Measurements from ENCODE around the gene LCE3C. TPM values are rescaled to one million over a fixed set of nuclear protein-coding genes. Genes with fewer than 3 reads are reported as not detected.
A peak's percentile ranks its signal among the peaks of the same experiment; 100 is the strongest.

The LCE3C gene
- total RNA-seq, 1 donor from 2014 or later: not detected

DNA sequence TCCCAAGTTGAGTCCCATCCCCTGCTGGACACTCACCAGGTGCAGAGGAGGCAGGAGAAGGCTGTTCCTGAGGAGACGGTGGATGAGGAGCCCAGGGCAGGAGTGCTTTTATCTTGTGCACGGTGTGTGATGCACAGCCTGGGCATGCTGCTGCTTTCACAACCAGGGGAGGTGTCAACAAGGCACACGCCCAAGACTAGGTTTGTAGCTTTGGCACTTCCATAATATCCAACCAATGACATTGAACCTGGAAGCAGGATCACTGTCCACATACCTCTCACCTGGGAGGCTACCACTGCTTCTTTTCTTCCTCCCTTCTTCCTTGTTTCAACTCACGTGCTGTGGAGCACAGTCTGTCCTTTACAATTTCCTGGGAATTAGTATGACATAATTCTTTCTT is 19.6 kb upstream of the LCE3C start, which contains the start of gene LCE3D:
TSS of gene LCE3D (minus strand) at position 84 of the 400 bp plus-strand sequence. CDS start 580 bp downstream, outside the sequence.
- no peaks in the 10 kb centered on the region for H3K4me1 ChIP-seq
- H3K27ac ChIP-seq: no peak within 1 kb of the TSS
- DNase-seq: no peak
- intact Hi-C loops (cut with DNase I): no loop called here
- H3K9me3 ChIP-seq: no peaks in the 10 kb centered on the region
- TF ChIP-seq, protein P1, sequence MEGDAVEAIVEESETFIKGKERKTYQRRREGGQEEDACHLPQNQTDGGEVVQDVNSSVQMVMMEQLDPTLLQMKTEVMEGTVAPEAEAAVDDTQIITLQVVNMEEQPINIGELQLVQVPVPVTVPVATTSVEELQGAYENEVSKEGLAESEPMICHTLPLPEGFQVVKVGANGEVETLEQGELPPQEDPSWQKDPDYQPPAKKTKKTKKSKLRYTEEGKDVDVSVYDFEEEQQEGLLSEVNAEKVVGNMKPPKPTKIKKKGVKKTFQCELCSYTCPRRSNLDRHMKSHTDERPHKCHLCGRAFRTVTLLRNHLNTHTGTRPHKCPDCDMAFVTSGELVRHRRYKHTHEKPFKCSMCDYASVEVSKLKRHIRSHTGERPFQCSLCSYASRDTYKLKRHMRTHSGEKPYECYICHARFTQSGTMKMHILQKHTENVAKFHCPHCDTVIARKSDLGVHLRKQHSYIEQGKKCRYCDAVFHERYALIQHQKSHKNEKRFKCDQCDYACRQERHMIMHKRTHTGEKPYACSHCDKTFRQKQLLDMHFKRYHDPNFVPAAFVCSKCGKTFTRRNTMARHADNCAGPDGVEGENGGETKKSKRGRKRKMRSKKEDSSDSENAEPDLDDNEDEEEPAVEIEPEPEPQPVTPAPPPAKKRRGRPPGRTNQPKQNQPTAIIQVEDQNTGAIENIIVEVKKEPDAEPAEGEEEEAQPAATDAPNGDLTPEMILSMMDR (IDR thresholded peaks at IDR 0.05): no peak
- H3K27me3 ChIP-seq: no peaks in the 10 kb centered on the region
- peak; percentile 19 for ATAC-seq
- H3K4me3 ChIP-seq: no peak within 1 kb of the TSS
- no peaks in the 10 kb centered on the region for H3K36me3 ChIP-seq

DNA sequence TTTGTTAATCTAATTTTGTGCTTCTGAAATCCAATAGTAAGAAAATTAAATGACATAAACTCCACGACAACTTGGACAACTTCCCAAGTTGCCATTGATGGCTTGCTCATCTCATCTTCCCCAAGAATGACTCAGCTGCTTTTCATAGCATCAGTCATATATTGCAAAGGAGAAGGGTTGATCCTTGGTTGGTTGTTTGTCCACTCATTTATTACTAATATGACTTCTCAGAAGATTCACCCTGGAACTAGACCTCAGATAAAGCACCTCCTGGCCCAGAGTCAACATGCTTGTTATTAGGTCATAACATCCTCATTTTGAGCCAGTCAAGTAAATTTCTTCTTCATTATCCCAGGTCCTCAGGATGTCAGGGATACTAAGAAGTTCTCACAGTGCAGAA is 17.4 kb upstream of the LCE3C start:
- DNase-seq (no peak), ATAC-seq (no peak)
- intact Hi-C loops (cut with DNase I): no loop called here
- TF ChIP-seq, protein P1 (IDR thresholded peaks at IDR 0.05): no peak
- Histone ChIP-seq H3K27me3 (no peaks in the 10 kb centered on the region), H3K4me3 (no peak overlapping the region), H3K9me3 (no peaks in the 10 kb centered on the region), H3K36me3 (no peaks in the 10 kb centered on the region), H3K27ac (no peak overlapping the region), H3K4me1 (no peaks in the 10 kb centered on the region)

DNA sequence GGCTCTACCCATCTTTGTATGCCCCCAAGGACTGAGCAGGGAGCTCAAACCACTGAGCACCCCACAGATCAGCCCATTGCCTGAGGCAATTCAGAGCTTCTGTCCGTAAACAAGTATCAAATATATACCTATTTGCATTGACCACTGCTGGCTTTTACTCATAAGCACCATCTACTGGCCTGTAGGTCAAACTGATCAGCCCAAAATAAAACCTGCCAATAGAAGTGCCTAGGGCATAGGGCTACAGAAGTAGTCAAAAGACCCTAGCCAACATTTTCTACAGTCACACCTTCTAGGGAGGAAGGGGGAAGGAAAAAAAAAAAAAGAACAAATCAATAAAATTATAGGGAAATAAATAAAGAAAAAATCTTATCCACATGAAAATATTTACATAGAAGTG is 14.4 kb upstream of the LCE3C start:
- no peak for ATAC-seq
- no peaks in the 10 kb centered on the region for H3K4me1 ChIP-seq
- intact Hi-C loops (cut with DNase I): no loop called here
- H3K27ac ChIP-seq: no peak overlapping the region
- TF ChIP-seq, protein P1 (IDR thresholded peaks at IDR 0.05): no peak
- H3K27me3 ChIP-seq: no peaks in the 10 kb centered on the region
- no peak overlapping the region for H3K4me3 ChIP-seq
- no peaks in the 10 kb centered on the region for H3K9me3 ChIP-seq
- no peak for DNase-seq
- no peaks in the 10 kb centered on the region for H3K36me3 ChIP-seq

DNA sequence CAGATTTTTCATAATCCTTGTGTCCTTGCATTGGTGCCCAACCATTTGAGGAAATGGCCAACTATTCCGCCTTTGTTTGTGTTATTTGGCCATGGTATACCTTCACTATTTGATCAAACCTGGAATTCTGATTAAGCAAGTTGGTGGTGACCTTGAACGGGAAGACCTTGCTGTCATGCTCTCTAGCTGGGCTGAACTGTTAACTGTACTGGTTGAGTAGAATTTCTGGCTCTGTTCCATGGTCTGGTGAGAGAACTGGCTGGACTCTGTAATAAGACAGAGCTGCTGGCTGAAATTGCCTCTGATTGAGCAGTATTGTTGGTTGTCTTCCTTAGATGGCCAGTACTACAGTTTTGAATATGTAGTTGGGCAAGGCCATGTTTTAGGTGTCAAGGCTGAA is 3.0 kb upstream of the LCE3C start:
- Histone ChIP-seq H3K4me3 (no peak overlapping the region), H3K9me3 (no peaks in the 10 kb centered on the region), H3K4me1 (no peaks in the 10 kb centered on the region), H3K27me3 (no peaks in the 10 kb centered on the region), H3K36me3 (no peaks in the 10 kb centered on the region), H3K27ac (no peak overlapping the region)
- TF ChIP-seq, protein P1 (IDR thresholded peaks at IDR 0.05): no peak
- intact Hi-C loops (cut with DNase I): no loop called here
- ATAC-seq (no peak), DNase-seq (no peak)

DNA sequence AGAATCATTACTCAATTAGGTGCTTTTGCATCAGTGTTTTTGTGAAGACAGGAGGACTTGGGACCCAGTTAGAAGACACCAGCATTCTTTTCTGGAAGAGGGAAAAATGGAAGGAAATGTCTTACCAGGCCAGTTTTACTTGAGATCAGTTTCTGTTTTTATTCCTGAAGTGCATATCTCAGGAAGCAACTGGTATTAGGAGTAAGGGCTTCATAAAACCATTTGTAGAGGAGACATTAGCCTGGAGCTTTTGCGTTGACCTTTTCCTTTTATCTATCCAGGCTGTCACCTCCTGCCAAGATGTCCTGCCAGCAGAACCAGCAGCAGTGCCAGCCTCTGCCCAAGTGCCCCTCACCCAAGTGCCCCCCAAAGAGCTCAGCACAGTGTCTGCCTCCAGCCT is 13.5 kb downstream of the LCE3C start, which contains the start of gene LCE3B:
TSS of gene LCE3B (plus strand) at position 301 of the 400 bp plus-strand sequence. CDS start at position 301, 0 bp downstream.
- intact Hi-C loops (cut with DNase I): no loop called here
- H3K4me3 ChIP-seq: no peak within 1 kb of the TSS
- H3K4me1 ChIP-seq: no peaks in the 10 kb centered on the region
- H3K27ac ChIP-seq: no peak within 1 kb of the TSS
- TF ChIP-seq, protein P1 (IDR thresholded peaks at IDR 0.05): no peak
- ATAC-seq (no peak), DNase-seq (no peak)
- H3K9me3 ChIP-seq: peaks cover 10% of the 10 kb centered on the region
- H3K27me3 ChIP-seq: no peaks in the 10 kb centered on the region
- H3K36me3 ChIP-seq: no peaks in the 10 kb centered on the region

DNA sequence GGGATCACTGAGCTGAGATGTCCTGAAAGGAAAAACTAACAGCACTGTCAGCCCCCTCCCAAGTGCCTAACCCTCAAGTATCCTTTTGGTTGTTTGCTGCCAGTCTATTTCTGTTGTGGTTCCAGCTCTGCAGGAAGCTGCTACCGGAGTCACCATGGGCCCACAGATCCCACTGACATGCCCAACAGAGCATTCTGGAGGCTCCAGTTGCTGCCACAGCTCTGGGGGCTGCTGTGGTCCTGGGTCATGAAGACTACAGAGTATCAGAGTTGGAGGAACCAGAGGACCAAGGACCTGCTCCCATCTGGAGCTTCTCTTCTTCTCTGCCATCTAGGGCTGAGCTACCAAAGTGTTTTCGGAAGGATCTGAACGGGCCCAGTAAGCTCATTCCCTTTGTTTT is 22.0 kb downstream of the LCE3C start:
- Histone ChIP-seq H3K27ac (no peak overlapping the region), H3K9me3 (peaks cover 16% of the 10 kb centered on the region), H3K4me3 (no peak overlapping the region), H3K36me3 (no peaks in the 10 kb centered on the region), H3K27me3 (no peaks in the 10 kb centered on the region), H3K4me1 (no peaks in the 10 kb centered on the region)
- intact Hi-C loops (cut with DNase I): no loop called here
- DNase-seq (no peak), ATAC-seq (no peak)
- TF ChIP-seq, protein P1 (IDR thresholded peaks at IDR 0.05): no peak

All from upper lobe of right lung (tissue), 1 donor.